HEK293T (cell line): ENCODE measurements around the gene PEX14.

ENCODE experiments used
- BHLHE40 ChIP-seq: fragments of 450-650 bp; IDR thresholded peaks from 2 replicates; pipeline ENCODE4 v1.6.1; 2016; ENCODE audit warnings: mild to moderate bottlenecking, moderate library complexity, borderline replicate concordance
- ELF4 ChIP-seq: fragments of 450-650 bp; IDR thresholded peaks from 2 replicates; pipeline ENCODE4 v1.6.1; 2017; ENCODE audit warnings: antibody characterized with exemption
- FOXK2 ChIP-seq: fragments of 450-650 bp; IDR thresholded peaks from 2 replicates; pipeline ENCODE4 v1.6.1; 2016; ENCODE audit warnings: mild to moderate bottlenecking
- FOXM1 ChIP-seq: fragments of 450-650 bp; IDR thresholded peaks from 2 replicates; pipeline ENCODE4 v1.6.1; 2017; ENCODE audit warnings: mild to moderate bottlenecking, borderline replicate concordance
- HDGF ChIP-seq: fragments of 450-650 bp; IDR thresholded peaks from 2 replicates; pipeline ENCODE4 v1.6.1; 2017; ENCODE audit warnings: antibody characterized with exemption, borderline replicate concordance
- NFRKB ChIP-seq: fragments of 450-650 bp; IDR thresholded peaks from 2 replicates; pipeline ENCODE4 v1.6.1; 2016; ENCODE audit warnings: mild to moderate bottlenecking, moderate library complexity
- PKNOX1 ChIP-seq: fragments of 450-650 bp; IDR thresholded peaks from 2 replicates; pipeline ENCODE4 v1.6.1; 2016
- SP1 ChIP-seq: fragments of 450-650 bp; IDR thresholded peaks from 2 replicates; pipeline ENCODE4 v1.6.1; 2017
- SUZ12 ChIP-seq: fragments of 450-650 bp; IDR thresholded peaks from 2 replicates; pipeline ENCODE4 v1.6.1; 2016; ENCODE audit warnings: mild to moderate bottlenecking
- ZNF384 ChIP-seq: fragments of 450-650 bp; IDR thresholded peaks from 2 replicates; pipeline ENCODE4 v1.6.1; 2016

- TF ChIP-seq FOXK2: no peak
- no peak for TF ChIP-seq SP1
- no peak for TF ChIP-seq ELF4
- no peak for TF ChIP-seq SUZ12
- TF ChIP-seq ZNF384: no peak
- no peak for TF ChIP-seq PKNOX1
- TF ChIP-seq BHLHE40: no peak
- no peak for TF ChIP-seq HDGF
- TF ChIP-seq FOXM1: no peak
- no peak for TF ChIP-seq NFRKB
Measured at GRCh38 chr1:10549904-10550664, 75.3 kb downstream of the PEX14 start.
